SK-N-SH (cell line): ENCODE data around the gene RNF180. TPM values are rescaled to one million over a fixed set of nuclear protein-coding genes. Genes with fewer than 3 reads are reported as not detected.

Source experiments
- CTCF ChIA-PET: fragments of 300-600, 350-600 bp; formaldehyde crosslinking; extraction: SDS; loops from one replicate; lab custom pipeline; 2021; lab: Yijun Ruan, JAX
- POLR2A ChIA-PET: fragments of 350-600 bp; sonication (Branson Sonifier 250); formaldehyde crosslinking; extraction: SDS; loops from one replicate; lab custom pipeline; 2020; ENCODE audit warnings: antibody characterized with exemption, inconsistent platforms; lab: Yijun Ruan, JAX
- DNase-seq: peaks from one replicate; pipeline ENCODE4 v3.0.0; 2012
- H2AFZ ChIP-seq: fragments of 200-600 bp; sonication (generic); 2 replicates; pipeline ENCODE4 v1.8.1; 2016; ENCODE audit warnings: antibody characterized with exemption, mild to moderate bottlenecking, low read depth
- H3F3A ChIP-seq: fragments of 200-600 bp; sonication (generic); replicated peaks from 2 replicates; pipeline ENCODE3; 2016; ENCODE audit warnings: antibody characterized with exemption, mild to moderate bottlenecking; ENCODE audit not compliant: insufficient read depth
- H3K27ac ChIP-seq, 2 experiments: fragments of 200-500 bp in 1 of 2; fragments of 200-600 bp in 1 of 2; sonication (Bioruptor generic) in 1 of 2; sonication (generic), shearing (Covaris generic) in 1 of 2; 2 replicates each; pipeline versions ENCODE4 v1.5.1 to v1.6.1; 2014 to 2016; ENCODE audit warnings: low read depth in 2 of 2, inconsistent platforms in 1 of 2, low read length in 1 of 2, mild to moderate bottlenecking in 1 of 2, mixed read lengths in 1 of 2
- H3K27me3 ChIP-seq: fragments of 200-600 bp; sonication (generic), shearing (Covaris generic); 2 replicates; pipeline ENCODE4 v1.6.1; 2016; ENCODE audit warnings: mixed run types; ENCODE audit not compliant: insufficient read depth
- H3K36me3 ChIP-seq, 2 experiments: fragments of 200-500 bp in 1 of 2; fragments of 200-600 bp in 1 of 2; sonication (Bioruptor generic) in 1 of 2; sonication (generic) in 1 of 2; replicated peaks in 1 of 2; 2 replicates each; pipeline versions ENCODE3 to v1.5.1; 2014 to 2016; ENCODE audit warnings: low read length in 1 of 2, mild to moderate bottlenecking in 1 of 2; ENCODE audit not compliant: insufficient read depth in 2 of 2, control insufficient read depth in 1 of 2
- H3K4me1 ChIP-seq, 2 experiments: fragments of 200-500 bp in 1 of 2; fragments of 200-600 bp in 1 of 2; sonication (Bioruptor generic) in 1 of 2; sonication (generic), shearing (Covaris generic) in 1 of 2; 2 replicates each; pipeline versions ENCODE4 v1.5.1 to v1.6.1; 2014 to 2016; ENCODE audit warnings: low read depth in 1 of 2, low read length in 1 of 2, mixed run types in 1 of 2; ENCODE audit not compliant: insufficient read depth in 2 of 2, control insufficient read depth in 1 of 2
- H3K4me2 ChIP-seq: fragments of 200-600 bp; sonication (generic), shearing (Covaris generic); 2 replicates; pipeline ENCODE4 v1.6.1; 2017; ENCODE audit warnings: mixed run types
- H3K4me3 ChIP-seq, 2 experiments: fragments of 200-500 bp in 1 of 2; fragments of 200-600 bp in 1 of 2; sonication (Bioruptor generic) in 1 of 2; sonication (generic), shearing (Covaris generic) in 1 of 2; 2 replicates each; pipeline versions ENCODE4 v1.5.1 to v1.8.1; 2014 to 2016; ENCODE audit warnings: low read depth in 2 of 2, inconsistent platforms in 1 of 2, low read length in 1 of 2, mild to moderate bottlenecking in 1 of 2, mixed read lengths in 1 of 2, moderate library complexity in 1 of 2
- H3K79me2 ChIP-seq: fragments of 200-600 bp; sonication (generic); 2 replicates; pipeline ENCODE4 v1.8.1; 2017; ENCODE audit warnings: mild to moderate bottlenecking; ENCODE audit not compliant: insufficient read depth
- H3K9ac ChIP-seq: fragments of 200-600 bp; sonication (generic); 2 replicates; pipeline ENCODE4 v1.6.1; 2017; ENCODE audit warnings: mixed run types
- H3K9me2 ChIP-seq: fragments of 200-600 bp; sonication (generic); 2 replicates; pipeline ENCODE4 v1.6.1; 2017; ENCODE audit warnings: mixed run types
- H3K9me3 ChIP-seq: fragments of 200-600 bp; sonication (generic); 2 replicates; pipeline ENCODE4 v1.6.1; 2017; ENCODE audit warnings: mixed run types, mild to moderate bottlenecking, moderate library complexity
- H4K20me1 ChIP-seq: fragments of 200-600 bp; sonication (generic); 2 replicates; pipeline ENCODE4 v1.6.1; 2017; ENCODE audit warnings: mild to moderate bottlenecking, mixed run types; ENCODE audit not compliant: insufficient read depth
- MAX ChIP-seq: IDR thresholded peaks from 2 replicates; pipeline ENCODE4 v1.4.0; 2012; ENCODE audit warnings: low read depth
- NRF1 ChIP-seq: IDR thresholded peaks from 2 replicates; pipeline ENCODE4 v1.6.1; 2012; ENCODE audit warnings: low read depth, mild to moderate bottlenecking, low read length
- POLR2AphosphoS5 ChIP-seq: IDR thresholded peaks from 2 replicates; pipeline ENCODE4 v1.6.1; 2012; ENCODE audit warnings: low read depth, low read length
- RCOR1 ChIP-seq: fragments of 150-350 bp; IDR thresholded peaks from 2 replicates; pipeline ENCODE4 v1.6.1; 2017; ENCODE audit warnings: antibody characterized with exemption, low read length
- WGBS: methylation state at CpG from one replicate; pipeline ENCODE4 v1.1.6; 2017; ENCODE audit warnings: low lambda C conversion rate; 5-methylcytosine and 5-hydroxymethylcytosine counted together
- polyA plus RNA-seq, 3 experiments: library from polyadenylated mRNA; depleted of rRNA; stranded (reverse); fragments of >200 nt; gene quantifications; 2 replicates each; pipeline ENCODE4 v1.2.3, GENCODE V29; 2012

The RNF180 gene
- polyA plus RNA-seq, 1 of the 3 experiments (the other 2 are of a cell fraction) = 0.02 TPM

GRCh38 chr5:64418013-64418412 lies 252.4 kb downstream of the RNF180 start:
- H3K79me2 ChIP-seq = no peaks in the 10 kb centered on the region
- CTCF ChIA-PET = no interaction called here
- H3K9ac ChIP-seq = no peak overlapping the region
- no peak for TF ChIP-seq MAX
- no peak for TF ChIP-seq POLR2AphosphoS5
- no peak for TF ChIP-seq RCOR1
- no peak for TF ChIP-seq NRF1
- POLR2A ChIA-PET = no interaction called here
- no peak overlapping the region for H3K4me2 ChIP-seq
- no peaks in the 10 kb centered on the region for H3K27me3 ChIP-seq
- no peaks in the 10 kb centered on the region for H3K36me3 ChIP-seq
- H4K20me1 ChIP-seq = no peaks in the 10 kb centered on the region
- H3K4me3 ChIP-seq = no peak overlapping the region
- H3K9me3 ChIP-seq = no peaks in the 10 kb centered on the region
- no peaks in the 10 kb centered on the region for H3K4me1 ChIP-seq
- H3K27ac ChIP-seq = no peak overlapping the region
- peaks cover 4% of the 10 kb centered on the region for H3F3A ChIP-seq
- 0% methylated on average over 2 of the region's 2 CpGs for WGBS
- no peak overlapping the region for H2AFZ ChIP-seq
- no peaks in the 10 kb centered on the region for H3K9me2 ChIP-seq
- DNase-seq = no peak

Other genes starting within 250 kb of the RNF180 start
- gene HTR1A, start 203.4 kb upstream of the RNF180 start, polyA plus RNA-seq (2012; rRNA removed) = not detected in 2 replicates